Karpas-422 (cell line): ENCODE results near the gene SELENOW. TPM values are rescaled to one million over a fixed set of nuclear protein-coding genes. Genes with fewer than 3 reads are reported as not detected.
"Not testable (repeated sequence)": the region's sequence is repeated elsewhere in the genome, so short reads cannot be mapped to it uniquely, and the experiment has no call there.

ENCODE experiments used
- DNase-seq: peaks from one replicate; pipeline ENCODE4 v3.0.0-alpha.2; 2015
- H2AFZ ChIP-seq: fragments of 200-600 bp; sonication (generic); 2 replicates; pipeline ENCODE4 v1.6.1; 2014; ENCODE audit warnings: antibody characterized with exemption, low read length, mixed read lengths
- H3K27ac ChIP-seq: fragments of 200-600 bp; sonication (generic); 2 replicates; pipeline ENCODE4 v1.5.1; 2014; ENCODE audit warnings: mild to moderate bottlenecking, low read length, moderate library complexity
- H3K27me3 ChIP-seq: fragments of 200-600 bp; sonication (generic); 2 replicates; pipeline ENCODE4 v1.6.1; 2014; ENCODE audit warnings: low read length, mixed read lengths
- H3K36me3 ChIP-seq: fragments of 200-600 bp; sonication (generic); 2 replicates; pipeline ENCODE4 v1.6.1; 2014; ENCODE audit warnings: low read length, mixed read lengths; ENCODE audit not compliant: insufficient read depth
- H3K4me1 ChIP-seq: fragments of 200-600 bp; sonication (generic); 2 replicates; pipeline ENCODE4 v1.6.1; 2014; ENCODE audit warnings: mild to moderate bottlenecking, low read length, mixed read lengths
- H3K4me2 ChIP-seq: fragments of 200-600 bp; sonication (generic); 2 replicates; pipeline ENCODE4 v1.6.1; 2014; ENCODE audit warnings: low read length, low read depth, mild to moderate bottlenecking; ENCODE audit not compliant: poor library complexity, severe bottlenecking
- H3K4me3 ChIP-seq: fragments of 200-600 bp; sonication (generic); 2 replicates; pipeline ENCODE4 v1.5.1; 2014; ENCODE audit warnings: mild to moderate bottlenecking, antibody characterized with exemption, low read length, mixed read lengths
- H3K79me2 ChIP-seq: fragments of 200-600 bp; sonication (generic); 2 replicates; pipeline ENCODE4 v1.6.1; 2014; ENCODE audit warnings: mild to moderate bottlenecking, low read length, mixed read lengths
- H3K9ac ChIP-seq: fragments of 200-600 bp; sonication (generic); 2 replicates; pipeline ENCODE4 v1.6.0; 2014; ENCODE audit warnings: low read length
- H3K9me2 ChIP-seq: fragments of 200-600 bp; sonication (generic), shearing (Covaris generic); replicated peaks from 2 replicates; pipeline ENCODE4 v1.6.0; 2014; ENCODE audit warnings: mild to moderate bottlenecking, low read length, moderate library complexity; ENCODE audit not compliant: insufficient read depth
- H3K9me3 ChIP-seq: fragments of 300-700, 200-600 bp; sonication (generic); 2 replicates; pipeline ENCODE4 v1.6.1; 2014; ENCODE audit warnings: low read length, mixed read lengths
- H4K20me1 ChIP-seq: fragments of 200-600 bp; sonication (generic); 2 replicates; pipeline ENCODE4 v1.6.1; 2014; ENCODE audit warnings: mild to moderate bottlenecking, antibody characterized with exemption, low read length, low read depth; ENCODE audit not compliant: insufficient read depth
- total RNA-seq: library from RNA; depleted of rRNA; stranded (reverse); fragments of >200 nt; shearing (Covaris generic); gene quantifications from 2 replicates; pipeline ENCODE4 v1.2.3, GENCODE V29; 2014; ENCODE audit warnings: low replicate concordance

The SELENOW gene
- total RNA-seq, 1 experiment from 2014 or later: 3.5 TPM

GRCh38 chr19:47780215-47780551 lies 1.7 kb downstream of the SELENOW start:
- H3K27ac ChIP-seq: no peak overlapping the region
- no peak overlapping the region for H3K4me2 ChIP-seq
- no peaks in the 10 kb centered on the region for H3K9me2 ChIP-seq
- H3K9me3 ChIP-seq: no peaks in the 10 kb centered on the region
- no peaks in the 10 kb centered on the region for H3K27me3 ChIP-seq
- no peak for DNase-seq
- no peak overlapping the region for H2AFZ ChIP-seq
- H3K4me1 ChIP-seq: peaks cover 7% of the 10 kb centered on the region
- H3K79me2 ChIP-seq: no peaks in the 10 kb centered on the region
- H3K36me3 ChIP-seq: no peaks in the 10 kb centered on the region
- H3K4me3 ChIP-seq: no peak overlapping the region
- no peaks in the 10 kb centered on the region for H4K20me1 ChIP-seq
- no peak overlapping the region for H3K9ac ChIP-seq

GRCh38 chr19:47781590-47782262 lies 3.2 kb downstream of the SELENOW start:
- Histone ChIP-seq H3K9me3 (no peaks in the 10 kb centered on the region), H3K79me2 (no peaks in the 10 kb centered on the region), H3K9ac (no peak overlapping the region), H3K27ac (no peak overlapping the region), H3K4me1 (peaks cover 7% of the 10 kb centered on the region), H4K20me1 (no peaks in the 10 kb centered on the region), H3K4me3 (no peak overlapping the region), H3K27me3 (no peaks in the 10 kb centered on the region), H2AFZ (no peak overlapping the region), H3K4me2 (no peak overlapping the region), H3K36me3 (no peaks in the 10 kb centered on the region), H3K9me2 (no peaks in the 10 kb centered on the region)
- no peak for DNase-seq

GRCh38 chr19:47786566-47786965 lies 8.1 kb downstream of the SELENOW start:
- Histone ChIP-seq H3K9ac (no peak overlapping the region), H3K9me3 (no peaks in the 10 kb centered on the region), H3K4me3 (no peak overlapping the region), H3K9me2 (no peaks in the 10 kb centered on the region), H3K27me3 (no peaks in the 10 kb centered on the region), H3K4me1 (no peaks in the 10 kb centered on the region), H3K79me2 (no peaks in the 10 kb centered on the region), H3K36me3 (no peaks in the 10 kb centered on the region), H4K20me1 (no peaks in the 10 kb centered on the region), H3K27ac (no peak overlapping the region), H2AFZ (no peak overlapping the region), H3K4me2 (no peak overlapping the region)
- no peak for DNase-seq

DNA sequence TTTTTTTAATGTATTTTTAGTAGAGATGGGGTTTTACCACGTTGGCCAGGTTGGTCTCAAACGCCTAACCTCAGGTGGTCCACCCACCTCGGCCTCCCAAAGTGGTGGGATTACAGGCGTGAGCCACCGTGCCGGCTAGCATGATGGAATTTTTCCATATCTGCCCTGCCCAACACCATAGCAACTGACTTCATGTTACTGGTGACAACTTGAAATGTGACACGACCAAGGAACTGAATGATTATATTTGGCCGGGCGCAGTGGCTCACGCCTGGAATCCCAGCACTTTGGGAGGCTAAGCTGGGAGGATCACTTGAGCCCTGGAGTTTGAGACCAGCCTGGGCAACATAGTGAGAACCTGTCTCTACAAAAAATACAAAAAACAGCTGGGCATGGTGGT lies 8.8 kb downstream of the SELENOW start:
- not testable (repeated sequence) for H3K4me2 ChIP-seq, H3K36me3 ChIP-seq, H3K4me1 ChIP-seq, H3K4me3 ChIP-seq, H3K79me2 ChIP-seq, DNase-seq, H3K9ac ChIP-seq, H3K27me3 ChIP-seq, H4K20me1 ChIP-seq, H2AFZ ChIP-seq, H3K9me3 ChIP-seq, H3K9me2 ChIP-seq, H3K27ac ChIP-seq

GRCh38 chr19:47789811-47790210 lies 11.3 kb downstream of the SELENOW start:
- not testable (repeated sequence) for H3K9ac ChIP-seq, H3K4me3 ChIP-seq, H3K27me3 ChIP-seq, H2AFZ ChIP-seq, H3K9me2 ChIP-seq, H4K20me1 ChIP-seq, DNase-seq, H3K27ac ChIP-seq, H3K4me1 ChIP-seq, H3K9me3 ChIP-seq, H3K36me3 ChIP-seq, H3K4me2 ChIP-seq, H3K79me2 ChIP-seq

DNA sequence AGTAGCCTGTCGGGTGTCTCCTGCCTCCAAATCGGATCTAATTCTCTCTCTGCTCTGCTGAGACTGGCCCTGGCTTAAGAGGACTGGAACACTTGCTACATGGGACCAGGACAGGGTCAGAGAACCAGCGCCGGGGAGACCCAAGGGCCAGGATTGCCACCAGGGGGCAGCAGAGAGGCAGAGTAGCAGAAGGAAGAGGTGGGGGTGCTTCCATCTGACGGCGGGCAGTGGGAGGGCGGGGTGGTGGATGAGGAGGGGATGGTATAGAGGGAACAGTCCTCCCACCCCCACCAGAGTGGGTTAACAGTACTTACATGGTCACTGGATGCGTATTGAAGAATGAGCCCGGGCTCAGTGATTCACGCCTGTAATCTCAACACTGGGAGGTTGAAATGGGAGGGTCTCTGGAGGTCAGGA lies 11.9 kb downstream of the SELENOW start:
- Histone ChIP-seq H3K4me1 (no peaks in the 10 kb centered on the region), H3K36me3 (no peaks in the 10 kb centered on the region), H3K27me3 (no peaks in the 10 kb centered on the region), H3K9me2 (no peaks in the 10 kb centered on the region), H2AFZ (no peak overlapping the region), H4K20me1 (no peaks in the 10 kb centered on the region), H3K4me2 (no peak overlapping the region), H3K9me3 (peaks cover 4% of the 10 kb centered on the region; the same call in 1 of the 2 replicates), H3K79me2 (no peaks in the 10 kb centered on the region), H3K27ac (no peak overlapping the region), H3K9ac (no peak overlapping the region), H3K4me3 (no peak overlapping the region)
- peak; percentile 90 for DNase-seq

- Histone ChIP-seq H3K79me2 (no peaks in the 10 kb centered on the region), H2AFZ (no peak overlapping the region), H3K36me3 (no peaks in the 10 kb centered on the region), H3K27me3 (no peaks in the 10 kb centered on the region), H3K9ac (no peak overlapping the region), H3K9me3 (peaks cover 4% of the 10 kb centered on the region; the same call in 1 of the 2 replicates), H4K20me1 (no peaks in the 10 kb centered on the region), H3K4me1 (no peaks in the 10 kb centered on the region), H3K9me2 (no peaks in the 10 kb centered on the region), H3K4me3 (no peak overlapping the region), H3K4me2 (no peak overlapping the region), H3K27ac (no peak overlapping the region)
- DNase-seq: no peak
These were observed 14.1 kb downstream of the SELENOW start for GRCh38 chr19:47792616-47793015.

GRCh38 chr19:47794526-47794925 lies 16.0 kb downstream of the SELENOW start:
- no peaks in the 10 kb centered on the region for H4K20me1 ChIP-seq
- no peak overlapping the region for H2AFZ ChIP-seq
- H3K4me3 ChIP-seq: no peak overlapping the region
- H3K27ac ChIP-seq: no peak overlapping the region
- no peaks in the 10 kb centered on the region for H3K79me2 ChIP-seq
- H3K4me1 ChIP-seq: no peaks in the 10 kb centered on the region
- H3K9ac ChIP-seq: no peak overlapping the region
- H3K9me2 ChIP-seq: no peaks in the 10 kb centered on the region
- no peaks in the 10 kb centered on the region for H3K36me3 ChIP-seq
- no peaks in the 10 kb centered on the region for H3K27me3 ChIP-seq
- no peak overlapping the region for H3K4me2 ChIP-seq
- H3K9me3 ChIP-seq: peaks cover 4% of the 10 kb centered on the region; the same call in 1 of the 2 replicates
- DNase-seq: no peak
